Dedifferentiated amniotic fluid mesenchymal stem cell (primary cell): ENCODE measurements around the gene OR9A4.
"Not testable (repeated sequence)": the region's sequence is repeated elsewhere in the genome, so short reads cannot be mapped to it uniquely, and the experiment has no call there.

ENCODE experiments used
- DNase-seq: peaks from one replicate; pipeline ENCODE4 v3.0.0-alpha.2; 2016; ENCODE audit errors: extremely low spot score

The OR9A4 gene, protein sequence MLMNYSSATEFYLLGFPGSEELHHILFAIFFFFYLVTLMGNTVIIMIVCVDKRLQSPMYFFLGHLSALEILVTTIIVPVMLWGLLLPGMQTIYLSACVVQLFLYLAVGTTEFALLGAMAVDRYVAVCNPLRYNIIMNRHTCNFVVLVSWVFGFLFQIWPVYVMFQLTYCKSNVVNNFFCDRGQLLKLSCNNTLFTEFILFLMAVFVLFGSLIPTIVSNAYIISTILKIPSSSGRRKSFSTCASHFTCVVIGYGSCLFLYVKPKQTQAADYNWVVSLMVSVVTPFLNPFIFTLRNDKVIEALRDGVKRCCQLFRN

DNA sequence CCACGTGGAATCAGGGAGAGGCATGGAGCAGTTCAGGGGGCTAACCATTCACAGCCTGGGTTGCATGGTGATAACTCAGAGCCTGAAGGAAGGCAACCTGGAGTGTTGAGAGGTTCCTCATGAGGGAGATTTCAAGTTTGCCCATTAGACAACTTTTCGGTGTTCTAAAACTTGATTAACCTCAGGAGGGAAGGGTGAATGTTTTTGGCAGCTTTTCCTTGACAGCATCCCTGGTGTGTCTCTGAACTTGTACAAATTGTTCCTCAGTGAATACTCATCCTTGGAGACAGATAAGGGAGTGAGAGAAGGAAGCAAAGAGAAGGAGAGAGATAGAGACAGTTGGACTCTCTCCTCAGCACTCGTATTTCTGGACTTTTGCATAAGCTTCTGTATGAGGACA, at the start of gene OR9A4:
Gene OR9A4 (plus strand): TSS at position 301 of the 400 bp plus-strand sequence. CDS start 2,477 bp downstream, outside the sequence.
- DNase-seq = no peak

DNA sequence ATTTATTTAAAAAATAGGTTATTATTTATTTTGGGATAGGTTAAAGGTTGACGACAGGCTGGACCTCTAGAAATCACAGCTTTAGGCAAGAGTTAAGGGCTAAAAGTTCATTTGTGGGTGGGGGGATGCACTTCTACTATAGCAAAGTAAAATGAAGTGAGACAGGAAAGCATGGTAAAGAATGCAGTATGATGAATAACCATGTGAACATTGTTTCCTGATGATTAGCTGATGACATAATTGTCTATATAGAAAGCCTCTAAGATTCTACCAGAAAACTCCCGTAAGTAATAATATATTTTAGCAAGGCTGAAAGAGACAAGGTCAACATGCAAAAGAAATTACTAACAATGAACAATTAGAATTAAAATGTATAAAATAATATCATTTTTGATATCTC, 49.2 kb upstream of the OR9A4 start:
- DNase-seq = no peak

DNA sequence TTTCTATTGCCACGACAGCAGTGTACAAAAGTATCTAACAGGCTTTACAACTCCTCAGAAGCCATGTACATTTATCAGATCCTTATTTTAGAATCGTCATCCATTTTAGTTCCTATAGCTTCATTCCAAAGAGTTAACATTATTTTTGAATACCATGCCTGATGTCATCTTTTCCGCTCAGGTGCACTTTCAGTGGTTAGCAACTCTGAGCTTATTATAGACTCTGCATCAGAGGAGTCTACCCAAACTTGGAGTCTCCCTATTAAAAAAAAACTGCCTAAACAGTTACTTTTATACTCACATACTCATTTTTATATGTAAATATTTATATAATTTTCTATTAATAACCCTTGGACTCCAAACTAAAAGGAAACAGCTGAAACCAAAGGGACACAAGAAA, 43.3 kb upstream of the OR9A4 start:
- DNase-seq = no peak

DNA sequence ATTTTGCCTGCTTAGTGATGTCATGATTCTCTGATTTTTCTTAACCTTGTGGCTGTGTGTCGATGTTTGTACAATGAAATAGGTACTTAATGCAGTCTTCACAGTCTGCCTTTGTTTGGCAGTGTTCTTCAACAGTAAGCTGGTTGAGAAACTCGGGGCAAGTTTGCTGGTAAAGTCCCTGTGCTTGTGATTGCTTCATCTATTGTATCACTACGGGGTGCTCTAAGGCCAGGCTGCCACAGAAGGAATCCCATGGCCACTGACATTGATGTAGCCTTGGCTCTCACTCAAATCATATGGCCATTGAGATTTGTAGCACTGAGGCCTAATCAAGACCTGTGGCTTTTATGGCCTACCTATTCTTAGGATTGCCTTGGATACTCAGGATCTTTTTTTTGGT, 41.4 kb upstream of the OR9A4 start:
- DNase-seq = no peak

DNA sequence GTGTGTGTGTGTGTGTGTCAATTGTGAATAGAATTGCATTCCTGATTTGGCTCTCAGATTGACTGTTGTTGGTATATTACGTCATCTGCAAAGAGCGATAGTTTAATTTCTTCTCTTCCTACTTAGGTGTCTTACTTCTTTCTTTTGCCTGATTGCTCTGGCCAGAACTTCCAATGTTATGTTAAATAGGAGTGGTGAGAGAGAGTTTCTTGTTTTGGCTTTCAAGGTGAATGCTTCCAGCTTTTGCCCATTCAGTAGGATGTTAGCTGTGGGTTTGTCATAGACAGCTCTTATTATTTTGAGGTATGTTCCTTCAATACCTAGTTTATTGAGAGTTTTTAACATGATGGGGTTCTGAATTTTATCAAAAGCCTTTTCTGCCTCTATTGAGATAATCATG, 40.7 kb upstream of the OR9A4 start:
- DNase-seq = no peak

DNA sequence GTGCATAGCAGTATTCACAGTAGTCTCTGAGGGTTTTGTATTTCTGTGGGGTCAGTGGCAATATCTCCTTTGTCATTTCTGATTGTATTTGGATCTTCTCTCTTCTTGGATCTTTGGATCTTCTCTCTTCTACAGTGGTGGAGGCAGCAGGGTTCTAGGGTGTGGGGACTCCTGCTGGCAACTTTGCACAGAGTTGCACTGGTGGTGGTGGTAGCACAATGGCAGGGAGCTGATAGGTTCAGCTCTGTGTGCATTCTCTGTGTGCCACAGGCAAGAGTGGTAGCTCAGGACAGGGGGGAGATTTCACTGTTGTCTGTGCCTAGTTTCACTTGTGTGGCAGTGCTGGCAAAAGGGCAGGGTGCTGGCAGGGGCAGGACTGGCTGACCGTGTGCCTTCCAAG, 39.8 kb upstream of the OR9A4 start:
- no peak for DNase-seq

DNA sequence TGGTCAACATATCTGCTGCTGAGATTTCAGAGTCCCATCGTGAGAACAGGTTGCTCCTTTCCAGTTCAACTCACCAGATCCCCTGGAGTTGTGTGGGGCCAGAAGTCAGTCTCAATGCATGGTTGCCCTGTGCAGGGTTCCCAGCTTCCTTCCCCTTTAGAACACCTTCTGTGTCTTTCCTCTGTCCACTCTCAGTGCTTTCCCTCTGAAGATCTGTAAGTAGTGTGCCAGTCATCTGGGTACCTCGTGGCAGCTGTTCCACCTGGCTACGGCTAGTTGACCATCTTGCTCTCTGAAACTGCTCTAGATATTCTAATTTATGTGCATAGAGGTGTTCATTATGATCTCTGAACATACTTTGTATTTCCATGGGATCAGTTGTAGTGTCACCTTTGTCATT, 38.8 kb upstream of the OR9A4 start:
- no peak for DNase-seq

DNA sequence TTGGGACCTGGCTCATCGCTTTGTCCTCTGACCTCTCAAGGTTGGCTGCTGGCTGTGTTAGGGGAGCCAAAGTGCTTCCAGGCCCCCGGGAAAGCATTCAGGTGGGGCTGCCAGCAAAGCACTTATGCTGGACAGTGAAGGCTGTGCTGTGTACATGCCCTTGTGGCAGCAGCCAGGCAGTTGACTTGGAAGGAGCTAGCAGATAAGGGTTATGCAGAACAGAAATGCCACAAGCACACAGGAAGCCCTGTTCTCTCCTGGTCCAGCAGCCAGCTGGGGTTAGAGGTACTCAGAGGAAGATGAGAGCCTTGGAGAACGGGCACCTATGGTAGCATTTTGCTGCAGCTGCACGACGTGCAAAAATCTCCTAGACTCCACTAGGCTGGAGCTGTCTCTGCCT, 35.2 kb upstream of the OR9A4 start:
- DNase-seq = no peak

DNA sequence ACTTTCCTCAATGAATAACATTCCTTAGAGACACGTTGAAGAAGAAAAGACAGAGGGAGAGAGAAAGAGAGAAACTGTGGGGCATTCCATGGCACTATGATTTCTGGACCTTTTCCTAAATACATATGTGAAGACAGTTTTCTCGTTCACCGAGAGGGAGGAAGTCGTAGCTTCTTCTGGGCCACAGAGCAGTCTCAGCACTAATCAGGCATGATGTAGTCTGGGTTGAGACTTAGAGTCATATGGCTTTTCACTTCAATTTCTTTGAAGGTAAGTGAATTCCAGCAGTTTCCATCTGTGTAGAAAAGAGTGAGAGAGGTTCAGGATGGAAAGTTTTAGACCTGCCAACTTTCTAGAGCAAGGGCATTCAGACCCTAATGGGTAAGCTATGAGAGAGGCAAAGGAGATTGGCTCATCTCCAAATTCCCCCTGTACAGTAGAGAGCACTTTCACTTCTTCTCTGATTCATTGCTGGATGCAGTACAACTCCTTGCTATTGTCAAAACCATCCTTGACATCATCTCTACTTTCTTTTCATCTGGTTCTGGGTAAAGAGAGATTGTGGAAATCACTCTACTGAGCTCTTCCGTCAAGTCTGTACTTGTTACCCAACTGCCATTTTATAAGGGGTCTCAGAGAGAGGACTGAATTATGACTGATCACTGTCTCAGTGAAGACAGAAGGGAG, 31.5 kb upstream of the OR9A4 start:
- DNase-seq = no peak

DNA sequence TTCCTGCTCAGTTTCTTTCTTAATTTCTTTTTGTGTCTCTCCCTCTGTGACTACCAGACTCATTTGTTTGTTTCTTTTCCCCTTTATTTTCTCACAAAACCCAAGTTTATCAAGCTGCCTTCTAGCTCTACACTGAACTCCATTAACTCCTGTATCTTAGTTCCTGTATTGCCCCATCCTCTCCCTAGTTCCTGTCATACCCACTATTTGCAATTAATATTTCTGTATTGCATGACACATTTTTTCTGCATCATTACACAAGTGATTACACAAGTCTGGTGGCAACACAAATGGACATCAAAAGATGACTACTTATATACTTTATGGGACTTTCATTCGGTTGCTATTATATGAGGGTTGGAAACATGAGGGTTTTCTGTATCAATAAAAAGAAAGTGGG, 26.9 kb upstream of the OR9A4 start:
- no peak for DNase-seq

DNA sequence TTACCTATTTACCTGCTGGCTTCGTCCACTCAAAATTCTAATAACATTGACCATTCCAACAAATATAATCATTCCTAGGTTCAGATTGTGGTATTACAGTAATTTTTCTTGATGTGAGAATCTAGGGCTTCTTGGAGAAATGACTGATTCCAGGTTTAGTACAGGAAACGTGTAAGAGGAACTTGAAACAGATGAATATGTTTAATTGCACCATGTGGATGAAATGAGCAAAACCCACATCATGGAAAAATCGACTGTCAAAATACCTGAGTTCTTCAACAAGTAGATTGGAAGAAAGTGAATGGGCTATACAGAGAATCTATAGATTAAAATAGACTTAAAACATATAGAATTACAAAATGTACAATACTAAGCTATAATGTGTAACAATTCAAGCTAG, 24.9 kb upstream of the OR9A4 start:
- no peak for DNase-seq

DNA sequence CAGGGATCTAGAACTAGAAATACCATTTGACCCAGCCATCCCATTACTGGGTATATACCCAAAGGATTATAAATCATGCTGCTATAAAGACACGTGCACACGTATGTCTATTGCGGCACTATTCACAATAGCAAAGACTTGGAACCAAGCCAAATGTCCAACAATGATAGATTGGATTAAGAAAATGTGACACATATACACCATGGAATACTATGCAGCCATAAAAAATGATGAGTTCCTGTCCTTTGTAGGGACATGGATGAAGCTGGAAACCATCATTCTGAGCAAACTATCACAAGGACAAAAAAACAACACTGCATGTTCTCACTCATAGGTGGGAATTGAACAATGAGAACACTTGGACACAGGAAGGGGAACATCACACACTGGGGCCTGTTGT, 16.8 kb upstream of the OR9A4 start:
- DNase-seq = not testable (repeated sequence)

DNA sequence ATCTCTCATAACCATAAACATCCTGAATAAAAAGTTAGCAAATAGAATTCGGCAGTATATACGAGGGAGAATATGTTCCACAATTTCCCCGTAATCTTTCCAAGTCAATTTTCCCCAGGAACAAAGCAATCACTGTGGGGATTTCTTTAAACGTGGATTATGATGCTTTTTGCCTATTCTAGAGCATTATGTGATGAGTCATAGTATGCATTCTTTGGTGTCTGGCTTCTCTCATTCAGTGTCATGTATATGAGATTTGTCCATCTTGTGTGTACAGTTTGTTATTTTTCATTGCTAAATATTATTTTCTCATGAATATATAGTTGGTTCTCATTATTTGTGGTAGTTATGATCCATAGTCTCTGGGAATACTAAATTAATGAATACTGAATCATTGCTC, 9.9 kb upstream of the OR9A4 start:
- no peak for DNase-seq

DNA sequence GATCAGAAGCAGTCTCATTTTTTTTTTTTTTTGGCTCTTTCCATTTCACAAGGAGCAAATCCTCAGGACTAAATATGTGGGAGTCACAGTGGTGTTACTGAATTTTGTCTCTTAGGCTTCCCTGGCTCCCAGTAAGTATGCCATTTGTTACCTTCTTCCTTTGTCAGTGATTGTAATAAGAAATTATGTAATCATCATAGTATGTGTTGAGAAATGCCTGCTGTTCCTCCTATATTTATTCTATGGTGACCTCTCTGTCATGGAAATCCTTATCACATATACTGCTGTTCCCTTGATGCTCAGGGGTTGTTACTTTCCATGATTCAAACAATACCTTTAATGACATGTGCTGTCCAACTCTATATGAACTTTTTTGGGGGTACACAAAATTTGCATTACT, 4.8 kb upstream of the OR9A4 start:
- no peak for DNase-seq

DNA sequence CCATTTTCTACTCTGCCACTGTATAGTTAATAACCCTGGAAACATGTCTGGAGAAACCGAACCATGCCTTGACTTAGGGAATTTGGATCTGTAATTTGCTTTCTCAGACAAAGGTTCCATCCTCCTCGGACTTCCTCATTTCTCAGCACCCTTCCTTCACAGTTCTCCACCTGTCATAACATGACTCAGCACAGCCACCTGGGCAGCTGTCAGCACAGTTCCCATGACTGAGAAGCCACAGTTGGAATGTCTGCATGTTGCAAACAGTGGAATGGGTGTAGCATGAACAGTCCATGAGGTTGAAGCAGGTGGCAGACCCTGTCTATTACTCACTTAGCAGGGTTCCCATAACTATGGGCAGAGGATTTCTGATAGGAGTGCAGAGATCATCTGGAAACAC, 634 bp upstream of the OR9A4 start:
- DNase-seq = no peak

DNA sequence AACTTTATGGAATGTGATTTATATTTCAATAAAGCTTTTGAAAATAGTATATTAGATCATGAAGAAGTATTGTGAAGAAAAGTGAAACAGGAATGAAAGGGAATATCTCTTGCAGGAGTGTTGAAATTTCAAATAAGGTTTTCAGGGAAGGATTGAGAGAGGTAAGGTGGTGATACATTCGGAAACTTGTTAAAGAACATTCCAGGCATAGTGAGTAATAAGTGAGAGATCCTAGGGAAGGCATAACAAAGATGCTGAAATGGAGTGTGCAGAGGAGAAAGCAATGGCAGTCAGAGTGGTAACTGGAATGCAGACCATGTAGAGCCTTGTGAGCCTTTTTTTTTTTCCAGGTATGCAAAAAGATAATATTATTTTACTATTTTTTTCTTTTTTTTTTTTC, 4.1 kb downstream of the OR9A4 start:
- no peak for DNase-seq

DNA sequence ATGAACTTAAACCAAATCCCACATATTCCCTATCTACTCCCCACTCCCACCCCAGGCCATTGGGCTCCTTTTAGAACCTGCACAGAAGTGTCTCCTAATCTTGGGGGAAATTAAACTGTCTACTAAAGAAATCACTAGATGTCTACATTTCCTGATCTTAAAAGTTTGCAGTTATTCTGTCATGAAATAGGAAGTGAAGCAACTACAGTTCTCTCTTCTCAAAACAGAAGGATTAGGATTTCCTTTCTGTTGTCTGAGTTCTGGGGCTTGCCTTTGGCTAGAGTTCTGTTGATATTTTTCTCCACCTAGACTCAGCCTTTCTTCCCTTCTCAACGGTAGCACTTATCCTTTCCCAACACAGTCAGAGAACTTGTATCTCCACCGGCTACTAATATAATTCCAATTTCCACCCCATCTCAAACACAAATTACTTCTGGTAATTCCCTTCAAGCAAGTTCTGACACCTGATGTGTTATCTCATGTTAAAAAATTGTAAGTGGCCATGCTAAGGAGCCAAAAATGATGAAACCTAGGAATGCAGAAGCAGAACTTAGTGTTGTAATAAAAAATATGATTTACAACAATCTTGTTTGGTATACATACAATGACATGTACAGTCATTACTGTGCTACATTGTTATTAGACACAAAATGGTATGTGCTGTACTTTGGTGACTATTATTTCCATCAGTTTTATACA, 12.1 kb downstream of the OR9A4 start:
- DNase-seq = no peak

DNA sequence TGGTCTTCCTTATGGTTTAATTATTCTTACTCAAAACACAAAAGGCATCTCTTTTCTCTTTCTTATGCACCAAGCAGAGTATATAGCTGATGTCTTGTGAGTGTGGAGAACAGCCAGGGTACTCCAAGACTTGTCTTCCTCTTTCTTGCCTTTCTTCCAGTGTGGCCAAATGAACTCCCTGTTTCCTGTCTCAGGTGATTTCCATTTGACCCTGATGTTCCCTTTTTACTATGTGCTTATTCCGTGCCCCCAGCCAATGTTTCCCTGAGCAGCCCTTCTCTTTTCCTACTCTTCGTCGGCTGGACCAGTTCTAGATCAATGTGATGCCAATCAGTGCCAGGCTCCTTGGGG, 12.6 kb downstream of the OR9A4 start:
- DNase-seq = no peak

DNA sequence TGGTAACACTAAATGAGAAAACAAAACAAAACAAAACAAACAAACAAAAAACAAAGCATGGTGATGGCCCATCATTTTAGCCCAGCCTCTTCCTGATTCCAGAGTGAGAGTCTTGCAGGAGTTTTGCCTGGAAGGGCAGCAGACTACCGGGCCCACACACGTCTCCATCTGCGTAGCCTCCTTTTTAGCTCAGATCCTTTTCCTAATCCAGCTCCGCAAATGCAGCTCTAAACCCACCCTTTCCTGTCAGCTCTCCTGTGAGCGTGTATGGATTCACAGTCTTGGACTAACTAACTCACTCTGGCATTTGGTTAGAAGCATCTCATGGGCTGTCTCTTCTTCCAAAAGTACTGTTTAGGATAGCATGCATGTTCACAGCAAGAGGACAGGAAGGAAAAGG, 14.0 kb downstream of the OR9A4 start:
- no peak for DNase-seq

DNA sequence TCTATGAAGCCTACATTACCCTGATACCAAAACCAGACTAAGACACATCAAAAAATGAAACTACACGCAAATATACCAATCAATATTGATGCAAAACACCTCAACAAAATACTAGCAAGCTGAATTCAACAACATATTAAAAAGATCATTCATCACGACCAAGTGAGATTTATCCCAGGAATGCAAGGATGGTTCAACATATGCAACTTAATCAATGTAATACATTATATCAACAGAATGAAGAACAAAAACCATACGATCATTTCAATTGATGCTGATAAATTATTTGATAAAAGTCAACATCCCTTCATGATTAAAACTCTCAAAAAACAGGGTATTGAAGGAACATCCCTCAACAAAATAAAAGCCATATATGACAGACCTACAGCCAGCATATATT, 24.9 kb downstream of the OR9A4 start:
- no peak for DNase-seq

DNA sequence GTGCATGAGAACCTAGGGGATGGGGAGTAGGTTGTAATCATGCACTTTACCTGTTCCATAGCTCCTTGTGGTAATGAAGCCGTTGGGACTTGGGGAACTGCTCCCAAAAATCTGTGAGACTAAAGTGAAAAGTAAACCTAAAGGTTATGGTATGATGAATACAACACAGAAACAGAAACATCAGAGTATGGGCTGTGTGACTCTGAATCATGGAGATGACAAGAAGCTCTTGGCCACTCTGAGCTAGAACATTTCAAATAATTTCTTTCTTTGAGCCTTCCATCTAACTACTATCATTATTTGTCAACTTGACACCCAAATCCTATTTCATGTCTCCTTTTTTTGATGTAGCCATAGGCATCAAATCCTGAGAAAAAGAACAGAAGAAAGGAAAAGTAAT, 27.6 kb downstream of the OR9A4 start:
- DNase-seq = no peak

DNA sequence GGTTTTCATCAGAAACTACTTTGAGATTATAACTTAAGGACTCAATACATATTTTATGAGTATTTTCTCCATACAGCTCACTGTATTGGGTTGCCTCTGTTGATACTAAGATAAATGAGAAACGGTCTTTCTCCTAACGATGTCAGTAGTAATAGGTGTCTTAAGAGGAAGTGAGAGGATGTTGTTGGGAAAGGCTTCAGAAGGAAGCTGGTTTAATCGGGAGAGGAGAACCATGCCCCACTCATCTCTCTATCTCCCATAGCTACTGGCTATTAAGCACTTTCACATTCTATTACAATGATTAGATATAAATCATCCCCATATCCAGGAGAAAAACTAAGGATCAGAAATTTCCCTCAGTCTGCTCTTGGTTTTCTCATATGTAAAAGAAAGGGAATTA, 28.6 kb downstream of the OR9A4 start:
- DNase-seq = no peak

DNA sequence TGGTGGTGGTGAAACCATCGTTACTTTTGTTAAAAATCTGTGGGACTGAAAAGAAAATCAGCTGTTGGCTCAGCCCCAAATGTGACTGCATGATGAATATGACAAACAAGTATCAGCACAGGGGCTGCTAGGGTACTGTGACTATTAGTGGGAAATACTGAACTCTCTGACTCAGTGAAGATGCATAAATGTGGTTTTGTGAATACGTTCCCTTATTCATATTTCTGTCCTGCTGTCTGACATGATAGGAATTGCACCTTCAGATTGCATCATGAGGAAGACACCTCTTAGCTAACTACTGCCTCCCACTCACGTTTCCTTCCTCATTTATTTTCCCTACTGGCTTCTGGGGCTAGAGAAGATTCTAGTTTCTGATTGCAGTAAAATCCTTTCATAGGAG, 29.2 kb downstream of the OR9A4 start:
- DNase-seq = no peak
